IMR-90 (cell line): Measurements from ENCODE around the gene EXOC6. TPM values are rescaled to one million over a fixed set of nuclear protein-coding genes. Genes with fewer than 3 reads are reported as not detected.

Experiments used
- ATAC-seq: fragments of 200-7000 bp; cut with Tn5 transposase; 2 replicates; pipeline ENCODE4 v1.9.1; 2020; ENCODE audit warnings: low read depth, mild to moderate bottlenecking, moderate library complexity
- BruUV-seq: library from RNA; stranded (reverse); fragments of 400-500 nt; replicated peaks from 2 replicates; lab custom pipeline; 2021; lab: Mats Ljungman, UMichigan
- CTCF ChIA-PET: fragments of 300-600 bp; formaldehyde crosslinking; extraction: SDS; loops from one replicate; lab custom pipeline; 2021; ENCODE audit warnings: antibody characterized with exemption; lab: Yijun Ruan, JAX
- POLR2A ChIA-PET: fragments of 300-600 bp; sonication (Branson Sonifier 250); formaldehyde crosslinking; loops from one replicate; lab custom pipeline; 2022; ENCODE audit warnings: antibody characterized with exemption; ENCODE audit not compliant: unreplicated experiment; lab: Charles Lee
- DNase-seq: peaks from one replicate; pipeline ENCODE4 v3.0.0; 2013
- H2AFZ ChIP-seq: replicated peaks from 2 replicates; pipeline ENCODE3; 2013; ENCODE audit warnings: low read length, mild to moderate bottlenecking; ENCODE audit not compliant: poor library complexity
- H2AK5ac ChIP-seq: 2 replicates; pipeline ENCODE4 v1.6.1; 2013; ENCODE audit warnings: low read depth, low read length, inconsistent platforms
- H2AK9ac ChIP-seq: replicated peaks from 2 replicates; pipeline ENCODE3; 2013; ENCODE audit warnings: mild to moderate bottlenecking, low read depth, low read length, moderate library complexity; ENCODE audit not compliant: poor library complexity
- H2BK120ac ChIP-seq: 2 replicates; pipeline ENCODE4 v1.6.1; 2013; ENCODE audit warnings: low read depth, low read length, inconsistent platforms
- H2BK15ac ChIP-seq: 3 replicates; pipeline ENCODE4 v1.6.1; 2013; ENCODE audit warnings: low read depth, low read length, inconsistent platforms
- H2BK20ac ChIP-seq: 2 replicates; pipeline ENCODE4 v1.6.1; 2013; ENCODE audit warnings: low read depth, mild to moderate bottlenecking, inconsistent platforms, low read length, moderate library complexity
- H2BK5ac ChIP-seq: 2 replicates; pipeline ENCODE4 v1.6.1; 2013; ENCODE audit warnings: mild to moderate bottlenecking, low read depth, low read length, inconsistent platforms; ENCODE audit not compliant: poor library complexity, severe bottlenecking
- H3K14ac ChIP-seq: replicated peaks from 2 replicates; pipeline ENCODE4 v1.6.1; 2013; ENCODE audit warnings: low read depth, low read length, inconsistent platforms
- H3K18ac ChIP-seq: 2 replicates; pipeline ENCODE4 v1.6.1; 2013; ENCODE audit warnings: low read depth, low read length, control low read depth
- H3K23ac ChIP-seq: 2 replicates; pipeline ENCODE4 v1.6.1; 2013; ENCODE audit warnings: low read depth, low read length, inconsistent platforms
- H3K27ac ChIP-seq: 2 replicates; pipeline ENCODE4 v1.5.1; 2013; ENCODE audit warnings: mild to moderate bottlenecking, control low read depth, low read length; ENCODE audit not compliant: insufficient read depth
- H3K27me3 ChIP-seq: 2 replicates; pipeline ENCODE4 v1.6.1; 2013; ENCODE audit warnings: low read length; ENCODE audit not compliant: control insufficient read depth, insufficient read depth
- H3K36me3 ChIP-seq: 2 replicates; pipeline ENCODE4 v1.6.1; 2013; ENCODE audit warnings: low read length, mixed read lengths; ENCODE audit not compliant: control insufficient read depth, insufficient read depth
- H3K4ac ChIP-seq: 2 replicates; pipeline ENCODE4 v1.6.1; 2013; ENCODE audit warnings: low read depth, low read length, inconsistent platforms
- H3K4me1 ChIP-seq: 2 replicates; pipeline ENCODE4 v1.6.1; 2013; ENCODE audit warnings: low read length, mixed read lengths; ENCODE audit not compliant: control insufficient read depth, insufficient read depth
- H3K4me2 ChIP-seq: 2 replicates; pipeline ENCODE4 v1.6.1; 2013; ENCODE audit warnings: low read depth, mild to moderate bottlenecking, control low read depth, low read length, moderate library complexity
- H3K4me3 ChIP-seq: 2 replicates; pipeline ENCODE4 v1.5.1; 2013; ENCODE audit warnings: low read depth, mild to moderate bottlenecking, control low read depth, low read length, moderate library complexity; ENCODE audit not compliant: insufficient read depth
- H3K56ac ChIP-seq: 2 replicates; pipeline ENCODE4 v1.6.1; 2013; ENCODE audit warnings: low read length, inconsistent platforms; ENCODE audit not compliant: insufficient read depth; ENCODE audit errors: extremely low read depth
- H3K79me1 ChIP-seq, 2 experiments: 2 replicates each; pipeline ENCODE4 v1.6.1; 2013; ENCODE audit warnings: low read length in 2 of 2, inconsistent platforms in 1 of 2, low read depth in 1 of 2
- H3K9ac ChIP-seq: 2 replicates; pipeline ENCODE4 v1.6.1; 2013; ENCODE audit warnings: low read depth, low read length, control low read depth
- H3K9me1 ChIP-seq: 2 replicates; pipeline ENCODE4 v1.6.1; 2013; ENCODE audit warnings: low read length, inconsistent platforms; ENCODE audit not compliant: insufficient read depth
- H3K9me3 ChIP-seq: 2 replicates; pipeline ENCODE4 v1.6.1; 2013; ENCODE audit warnings: low read length; ENCODE audit not compliant: control insufficient read depth, insufficient read depth
- H4K20me1 ChIP-seq: 2 replicates; pipeline ENCODE4 v1.6.1; 2013; ENCODE audit warnings: low read length, inconsistent platforms; ENCODE audit not compliant: insufficient read depth
- H4K5ac ChIP-seq: 2 replicates; pipeline ENCODE4 v1.6.1; 2013; ENCODE audit warnings: mild to moderate bottlenecking, low read depth, low read length, control low read depth
- H4K8ac ChIP-seq, 2 experiments: 2 replicates each; pipeline ENCODE4 v1.6.1; 2013; ENCODE audit warnings: low read depth in 2 of 2, low read length in 2 of 2, control low read depth in 1 of 2, inconsistent platforms in 1 of 2
- H4K91ac ChIP-seq: 2 replicates; pipeline ENCODE4 v1.6.1; 2013; ENCODE audit warnings: low read depth, low read length, inconsistent platforms; ENCODE audit not compliant: insufficient read depth
- BHLHE40 ChIP-seq: fragments of 150-350 bp; IDR thresholded peaks from 2 replicates; pipeline ENCODE4 v1.6.1; 2016; ENCODE audit warnings: mild to moderate bottlenecking, low read depth, low read length
- CEBPB ChIP-seq: IDR thresholded peaks from 2 replicates; pipeline ENCODE4 v1.6.1; 2012; ENCODE audit warnings: low read depth, low read length, improper control_type of control experiment
- CHD1 ChIP-seq: IDR thresholded peaks from 2 replicates; pipeline ENCODE4 v1.6.1; 2012; ENCODE audit warnings: low read depth, low read length, improper control_type of control experiment
- FOS ChIP-seq: fragments of 150-350 bp; IDR thresholded peaks from 2 replicates; pipeline ENCODE4 v1.6.1; 2016; ENCODE audit warnings: low read depth, low read length
- MAFK ChIP-seq: IDR thresholded peaks from 2 replicates; pipeline ENCODE4 v1.6.1; 2012; ENCODE audit warnings: low read depth, low read length, improper control_type of control experiment
- MAZ ChIP-seq: IDR thresholded peaks from 2 replicates; pipeline ENCODE4 v1.6.1; 2012; ENCODE audit warnings: low read depth, mild to moderate bottlenecking, low read length, improper control_type of control experiment, moderate library complexity, borderline replicate concordance
- MXI1 ChIP-seq: IDR thresholded peaks from 2 replicates; pipeline ENCODE4 v1.6.1; 2012; ENCODE audit warnings: low read depth, mild to moderate bottlenecking, low read length, moderate library complexity, borderline replicate concordance
- NFE2L2 ChIP-seq: fragments of 150-350 bp; IDR thresholded peaks from 2 replicates; pipeline ENCODE4 v1.6.1; 2016; ENCODE audit warnings: low read depth, mild to moderate bottlenecking, low read length
- POLR2A ChIP-seq: IDR thresholded peaks from 2 replicates; pipeline ENCODE4 v1.6.1; 2012; ENCODE audit warnings: mild to moderate bottlenecking, low read depth, low read length
- RAD21 ChIP-seq: IDR thresholded peaks from 2 replicates; pipeline ENCODE4 v1.6.1; 2012; ENCODE audit warnings: low read length, improper control_type of control experiment
- RCOR1 ChIP-seq: IDR thresholded peaks from 2 replicates; pipeline ENCODE4 v1.6.1; 2012; ENCODE audit warnings: mild to moderate bottlenecking, low read length, improper control_type of control experiment; ENCODE audit not compliant: insufficient replicate concordance
- RFX5 ChIP-seq: IDR thresholded peaks from 2 replicates; pipeline ENCODE4 v1.8.0; 2012; ENCODE audit warnings: low read depth, mild to moderate bottlenecking, low read length, moderate library complexity
- SMC3 ChIP-seq: fragments of 150-350 bp; IDR thresholded peaks from 2 replicates; pipeline ENCODE4 v1.6.1; 2016; ENCODE audit warnings: low read depth, mild to moderate bottlenecking, antibody characterized with exemption, low read length, moderate library complexity
- WGBS, 2 experiments: methylation state at CpG; one replicate each; pipeline versions ENCODE4 v1.1.5 to v1.1.7; 2013; ENCODE audit warnings: missing lambda C conversion rate in 2 of 2; ENCODE audit not compliant: insufficient read length in 1 of 2; ENCODE audit errors: extremely low coverage in 2 of 2; 5-methylcytosine and 5-hydroxymethylcytosine counted together
- dilution Hi-C: fragments of 300-500 bp; cut with HindIII; formaldehyde crosslinking; loops from one replicate; pipeline ENCODE4 v1.14.3; 2018; ENCODE audit warnings: low sequenced_read_pairs; ENCODE audit not compliant: unreplicated experiment
- in situ Hi-C: fragments of 300-500 bp; cut with MboI; formaldehyde crosslinking; loops from 3 replicates; pipeline ENCODE4 v1.14.3; 2019; ENCODE audit warnings: low sequenced_read_pairs, inconsistent platforms, mixed read lengths
- intact Hi-C: fragments of 100-400 bp; cut with micrococcal nuclease; formaldehyde crosslinking; loops from 2 replicates; pipeline ENCODE4 v1.10.0; 2022
- polyA plus RNA-seq, 3 experiments: library from polyadenylated mRNA; depleted of rRNA; stranded (reverse); fragments of >200 nt; gene quantifications; 2 replicates each; pipeline ENCODE4 v1.2.3, GENCODE V29; 2012; ENCODE audit warnings: low replicate concordance in 1 of 3
- total RNA-seq: library from RNA; depleted of rRNA; stranded (reverse); fragments of >200 nt; gene quantifications from 2 replicates; pipeline ENCODE4 v1.2.3, GENCODE V29; 2012
- TF ChIP-seq, protein P1 (sequence below): conservative IDR thresholded peaks from 2 replicates; pipeline ENCODE4 v1.5.1; 2012; ENCODE audit warnings: mild to moderate bottlenecking, low read depth, low read length, improper control_type of control experiment
- TF ChIP-seq, protein P2 (sequence below): fragments of 150-350 bp; IDR thresholded peaks from 2 replicates; pipeline ENCODE4 v1.6.1; 2016; ENCODE audit warnings: low read depth, mild to moderate bottlenecking, low read length, moderate library complexity, borderline replicate concordance
- TF ChIP-seq, protein P3 (sequence below): fragments of 150-350 bp; IDR thresholded peaks from 2 replicates; pipeline ENCODE4 v1.6.1; 2017; ENCODE audit warnings: mild to moderate bottlenecking, antibody characterized with exemption, low read length, low read depth

EXOC6 gene
- total and polyA plus RNA-seq, 2 of the 4 experiments (the other 2 are of a cell fraction): 4.5 to 11.5 TPM

GRCh38 chr10:92897916-92898315 lies 49.6 kb downstream of the EXOC6 start:
- Histone ChIP-seq H3K14ac (no peak overlapping the region), H4K20me1 (no peaks in the 10 kb centered on the region)

More at GRCh38 chr10:92897916-92898315, 49.6 kb downstream of the EXOC6 start:
- in situ Hi-C loops (loop anchor here (25.0 kb wide), 2 partner anchors 414 to 614 kb away; no protein-coding TSS in a partner anchor), dilution Hi-C loops (no loop called here), intact Hi-C loops (no loop called here)
- Histone ChIP-seq H2BK20ac (no peak overlapping the region), H4K91ac (no peak overlapping the region), H2AK9ac (no peak overlapping the region), H3K4me3 (no peak overlapping the region), H3K9me1 (no peaks in the 10 kb centered on the region), H2AFZ (no peak overlapping the region), H2AK5ac (no peak overlapping the region; the same call in 1 of the 2 replicates), H3K4me1 (no peaks in the 10 kb centered on the region), H3K9ac (no peak overlapping the region), H2BK120ac (no peak overlapping the region), H3K23ac (no peak overlapping the region), H3K18ac (no peak overlapping the region), H3K36me3 (peaks cover 3% of the 10 kb centered on the region; the same call in 1 of the 2 replicates), H2BK15ac (no peak overlapping the region), H4K8ac (no peak overlapping the region), H3K56ac (no peak overlapping the region), H4K5ac (no peak overlapping the region), H3K4me2 (no peak overlapping the region), H3K27me3 (no peaks in the 10 kb centered on the region), H3K9me3 (no peaks in the 10 kb centered on the region), H2BK5ac (no peak overlapping the region), H3K79me1 (0 out of 4 replicates have a peak, but pooled peaks cover 0 to 2% of the 10 kb centered on the region in 2 experiments), H3K27ac (no peak overlapping the region), H3K4ac (no peak overlapping the region)
- TF ChIP-seq MAZ (no peak), BHLHE40 (no peak), NFE2L2 (no peak), RCOR1 (no peak), MAFK (no peak), CEBPB (no peak), CHD1 (no peak), RFX5 (no peak), SMC3 (no peak), MXI1 (no peak), FOS (no peak), POLR2A (no peak), RAD21 (no peak)
- TF ChIP-seq, protein P1, sequence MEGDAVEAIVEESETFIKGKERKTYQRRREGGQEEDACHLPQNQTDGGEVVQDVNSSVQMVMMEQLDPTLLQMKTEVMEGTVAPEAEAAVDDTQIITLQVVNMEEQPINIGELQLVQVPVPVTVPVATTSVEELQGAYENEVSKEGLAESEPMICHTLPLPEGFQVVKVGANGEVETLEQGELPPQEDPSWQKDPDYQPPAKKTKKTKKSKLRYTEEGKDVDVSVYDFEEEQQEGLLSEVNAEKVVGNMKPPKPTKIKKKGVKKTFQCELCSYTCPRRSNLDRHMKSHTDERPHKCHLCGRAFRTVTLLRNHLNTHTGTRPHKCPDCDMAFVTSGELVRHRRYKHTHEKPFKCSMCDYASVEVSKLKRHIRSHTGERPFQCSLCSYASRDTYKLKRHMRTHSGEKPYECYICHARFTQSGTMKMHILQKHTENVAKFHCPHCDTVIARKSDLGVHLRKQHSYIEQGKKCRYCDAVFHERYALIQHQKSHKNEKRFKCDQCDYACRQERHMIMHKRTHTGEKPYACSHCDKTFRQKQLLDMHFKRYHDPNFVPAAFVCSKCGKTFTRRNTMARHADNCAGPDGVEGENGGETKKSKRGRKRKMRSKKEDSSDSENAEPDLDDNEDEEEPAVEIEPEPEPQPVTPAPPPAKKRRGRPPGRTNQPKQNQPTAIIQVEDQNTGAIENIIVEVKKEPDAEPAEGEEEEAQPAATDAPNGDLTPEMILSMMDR: no peak
- TF ChIP-seq, protein P2, sequence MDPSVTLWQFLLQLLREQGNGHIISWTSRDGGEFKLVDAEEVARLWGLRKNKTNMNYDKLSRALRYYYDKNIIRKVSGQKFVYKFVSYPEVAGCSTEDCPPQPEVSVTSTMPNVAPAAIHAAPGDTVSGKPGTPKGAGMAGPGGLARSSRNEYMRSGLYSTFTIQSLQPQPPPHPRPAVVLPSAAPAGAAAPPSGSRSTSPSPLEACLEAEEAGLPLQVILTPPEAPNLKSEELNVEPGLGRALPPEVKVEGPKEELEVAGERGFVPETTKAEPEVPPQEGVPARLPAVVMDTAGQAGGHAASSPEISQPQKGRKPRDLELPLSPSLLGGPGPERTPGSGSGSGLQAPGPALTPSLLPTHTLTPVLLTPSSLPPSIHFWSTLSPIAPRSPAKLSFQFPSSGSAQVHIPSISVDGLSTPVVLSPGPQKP: no peak
- TF ChIP-seq, protein P3, sequence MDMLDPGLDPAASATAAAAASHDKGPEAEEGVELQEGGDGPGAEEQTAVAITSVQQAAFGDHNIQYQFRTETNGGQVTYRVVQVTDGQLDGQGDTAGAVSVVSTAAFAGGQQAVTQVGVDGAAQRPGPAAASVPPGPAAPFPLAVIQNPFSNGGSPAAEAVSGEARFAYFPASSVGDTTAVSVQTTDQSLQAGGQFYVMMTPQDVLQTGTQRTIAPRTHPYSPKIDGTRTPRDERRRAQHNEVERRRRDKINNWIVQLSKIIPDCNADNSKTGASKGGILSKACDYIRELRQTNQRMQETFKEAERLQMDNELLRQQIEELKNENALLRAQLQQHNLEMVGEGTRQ: no peak
- DNase-seq (no peak), ATAC-seq (no peak)
- no TSS peak for BruUV-seq
- POLR2A ChIA-PET: interaction anchor here (0.6 kb wide), 1 partner anchor 14 kb away, joined by 3 read pairs; no protein-coding TSS in a partner anchor
- CTCF ChIA-PET: no interaction called here
- WGBS, 2 experiments: 85% methylated on average over 2 of the region's 5 CpGs; no CpG with 5 or more reads in 1 of the 2 experiments
